ENCODE measurements around the gene GALNT7.
"Not testable (repeated sequence)": the region's sequence is repeated elsewhere in the genome, so short reads cannot be mapped to it uniquely, and the experiment has no call there.

The GALNT7 gene

GRCh38 chr4:173168396-173169177 is at the start of gene GALNT7:
TSS of gene GALNT7 (plus strand) at chr4:173168811. CDS start at chr4:173168836, 25 bp downstream.
- peak; percentile 47 to 68 for DNase-seq

DNA sequence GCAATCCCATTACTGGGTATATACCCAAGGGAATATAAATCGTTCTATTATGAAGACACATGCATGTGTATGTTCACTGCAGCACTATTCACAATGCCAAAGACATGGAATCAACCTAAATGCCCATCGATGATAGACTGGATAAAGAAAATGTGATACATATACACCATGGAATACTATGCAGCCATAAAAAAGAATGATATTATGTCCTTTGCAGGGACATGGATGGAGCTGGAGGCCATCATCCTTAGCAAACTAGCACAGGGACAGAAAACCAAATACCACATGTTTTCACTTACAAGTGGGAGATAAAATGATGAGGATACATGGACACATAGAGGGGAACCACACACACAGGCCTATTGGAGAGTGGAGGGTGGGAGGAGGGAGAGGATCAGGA is 49.8 kb upstream of the GALNT7 start:
- DNase-seq = not testable (repeated sequence)

DNA sequence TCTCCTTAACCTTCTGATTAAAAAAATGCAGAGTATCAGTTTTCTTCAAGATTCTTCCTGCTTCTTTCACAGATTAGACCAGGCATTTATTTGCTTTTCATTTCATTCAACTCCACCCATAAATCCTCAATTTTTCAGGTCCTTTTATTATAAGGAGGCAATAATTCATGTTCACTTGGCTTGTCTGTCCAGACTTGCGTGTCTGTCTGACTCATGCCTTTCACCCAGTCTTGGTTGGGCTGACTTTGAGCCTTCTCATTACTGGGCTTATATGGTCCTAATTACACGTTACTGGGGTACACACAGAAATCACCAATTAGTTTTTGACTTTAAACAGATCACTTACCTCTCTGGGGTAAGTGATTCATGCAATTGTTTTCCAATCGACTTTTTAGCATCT is 48.8 kb upstream of the GALNT7 start:
- no peak for DNase-seq

- DNase-seq = no peak
These were observed 47.5 kb upstream of the GALNT7 start for GRCh38 chr4:173121076-173121561.

DNA sequence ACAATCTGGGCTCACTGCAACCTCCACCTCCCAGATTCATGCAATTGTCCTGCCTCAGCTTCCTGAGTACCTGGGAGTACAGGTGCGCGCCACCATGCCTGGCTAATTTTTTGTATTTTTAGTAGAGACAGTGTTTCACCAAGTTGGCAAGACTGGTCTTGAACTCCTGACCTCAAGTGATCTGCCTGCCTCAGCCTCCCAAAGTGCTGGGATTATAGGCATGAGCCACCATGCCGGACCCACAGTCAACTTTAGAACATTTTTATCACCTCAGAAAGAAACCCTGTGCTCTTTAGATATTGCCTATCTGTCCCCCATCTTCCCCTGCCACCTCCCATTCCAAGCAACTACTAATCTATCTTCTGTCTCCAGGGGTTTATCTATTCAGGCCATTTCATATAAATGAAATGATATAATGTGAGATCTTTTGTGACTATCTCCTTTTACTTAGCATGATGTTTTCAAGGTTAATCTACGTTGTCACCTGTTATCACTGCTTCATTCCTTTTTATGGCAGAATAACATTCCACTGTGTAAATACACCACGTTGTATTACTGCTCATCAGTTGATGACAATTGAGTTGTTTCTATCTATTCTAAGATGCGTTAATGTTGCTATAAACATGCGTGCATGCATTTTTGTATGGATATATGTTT is 44.3 kb upstream of the GALNT7 start:
- no peak for DNase-seq

DNA sequence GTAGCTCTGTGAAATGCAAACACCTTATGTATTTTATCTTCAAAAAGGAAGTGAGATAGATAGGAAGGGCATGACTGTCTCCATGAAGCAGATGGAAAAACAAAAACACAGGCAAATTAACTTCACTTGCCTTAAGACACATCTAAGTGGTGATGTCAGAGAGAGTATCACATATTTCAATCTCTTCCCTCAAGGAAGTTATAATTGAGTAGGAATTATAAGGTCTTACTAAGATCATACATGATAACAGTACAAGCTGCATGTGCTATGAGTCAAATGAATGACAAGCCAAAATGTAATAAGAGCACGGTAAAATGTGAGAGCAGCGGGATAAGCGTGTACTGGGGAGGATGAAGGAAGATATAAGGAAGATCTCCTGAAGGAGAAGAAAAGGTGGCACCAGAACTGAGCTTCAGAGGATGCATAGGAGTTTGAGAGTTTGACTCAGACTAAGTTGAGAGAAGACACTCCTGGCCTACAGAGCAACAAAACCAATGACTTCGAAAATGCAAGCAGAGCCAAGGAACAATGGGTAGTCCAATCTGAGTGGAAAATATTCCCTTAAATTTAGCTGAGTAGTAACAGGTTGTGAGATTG is 43.3 kb upstream of the GALNT7 start:
- no peak for DNase-seq

GRCh38 chr4:173128199-173128890 is 40.3 kb upstream of the GALNT7 start:
- no peak for DNase-seq

GRCh38 chr4:173130687-173131086 is 37.9 kb upstream of the GALNT7 start:
- no peak for DNase-seq

DNA sequence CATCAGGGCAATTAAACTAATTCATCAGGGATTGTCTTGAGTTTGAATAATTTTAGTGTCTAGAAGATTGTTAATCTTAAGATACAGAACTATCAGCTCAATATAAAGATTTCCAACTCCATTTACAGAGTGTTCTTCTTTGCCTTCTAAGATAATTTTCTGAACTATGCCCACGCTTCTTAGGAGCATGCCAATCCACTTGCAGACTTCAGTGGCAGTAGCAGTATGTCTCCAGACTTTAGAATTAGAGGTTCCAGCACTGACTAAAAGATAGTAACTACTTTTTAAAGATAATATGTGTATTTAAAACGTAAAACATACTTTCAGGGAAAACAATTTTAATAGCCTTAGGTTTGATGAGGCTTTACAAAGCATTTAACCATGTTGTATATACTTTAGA is 34.2 kb upstream of the GALNT7 start:
- no peak for DNase-seq

GRCh38 chr4:173135241-173135847 is 33.3 kb upstream of the GALNT7 start:
- no peak for DNase-seq

DNA sequence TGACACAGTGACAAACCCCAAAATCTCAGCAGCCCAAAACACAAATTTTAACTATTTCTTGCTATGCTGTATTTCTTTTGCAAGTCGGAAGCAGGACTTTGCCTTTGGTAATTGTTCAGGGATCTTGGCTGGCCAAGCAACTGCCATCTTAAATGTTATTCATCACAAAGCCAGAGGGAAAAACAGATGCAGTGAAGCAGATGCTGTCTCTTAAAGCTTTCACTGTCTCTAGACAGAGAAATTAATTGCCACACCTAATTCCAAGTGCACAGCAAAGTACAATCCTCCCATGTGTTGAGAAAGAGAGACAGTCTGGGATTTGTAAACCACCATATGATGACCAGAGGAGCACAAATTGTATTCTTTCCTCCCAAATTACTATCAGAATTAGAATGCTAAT is 30.0 kb upstream of the GALNT7 start:
- no peak for DNase-seq

DNA sequence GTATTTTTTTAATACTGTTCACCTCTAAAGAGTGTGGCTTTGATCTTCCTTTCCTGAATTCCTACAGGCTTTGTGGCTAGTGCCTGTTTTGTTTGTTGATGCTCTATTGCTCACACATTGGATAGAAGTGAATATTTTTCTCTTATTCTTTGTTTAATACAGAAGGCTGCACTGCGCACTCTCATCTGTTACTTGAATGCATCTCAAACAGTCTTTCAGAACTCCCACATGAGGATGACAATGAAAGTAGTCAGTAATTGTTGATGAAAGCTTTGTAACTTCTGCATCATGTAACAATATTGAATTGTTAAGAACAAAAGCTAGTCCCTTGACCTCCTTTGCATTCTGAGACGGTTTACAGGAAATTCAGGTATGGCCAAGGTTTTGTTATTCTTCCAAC is 29.1 kb upstream of the GALNT7 start:
- DNase-seq = no peak

- DNase-seq = no peak
These were observed 23.5 kb upstream of the GALNT7 start for GRCh38 chr4:173145131-173145530.

DNA sequence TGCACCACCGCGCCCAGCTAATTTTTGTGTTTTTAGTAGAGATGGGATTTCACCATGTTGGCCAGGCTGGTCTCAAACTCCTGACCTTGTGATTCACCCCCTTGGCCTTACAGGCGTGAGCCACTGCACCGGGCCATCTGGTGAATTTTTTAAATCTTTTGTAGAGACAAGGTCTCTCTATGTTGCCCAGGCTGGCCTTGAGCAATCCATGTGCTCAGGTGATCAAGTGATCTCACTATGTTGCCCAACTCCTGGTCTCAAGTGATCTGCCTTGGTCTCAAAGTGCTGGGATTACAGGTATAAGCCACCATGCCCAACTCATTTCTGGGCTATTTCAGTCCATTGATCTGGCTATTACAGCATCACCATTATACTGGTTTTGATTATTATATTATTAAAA is 22.2 kb upstream of the GALNT7 start:
- no peak for DNase-seq

- DNase-seq = peak; percentile 21 to 38
These were observed 17.1 kb upstream of the GALNT7 start for GRCh38 chr4:173151496-173151895.

- peak; percentile 52 to 80 for DNase-seq
These were observed 16.5 kb upstream of the GALNT7 start for GRCh38 chr4:173152104-173152503.

- no peak for DNase-seq
These were observed 15.2 kb upstream of the GALNT7 start for GRCh38 chr4:173153445-173153844.

DNA sequence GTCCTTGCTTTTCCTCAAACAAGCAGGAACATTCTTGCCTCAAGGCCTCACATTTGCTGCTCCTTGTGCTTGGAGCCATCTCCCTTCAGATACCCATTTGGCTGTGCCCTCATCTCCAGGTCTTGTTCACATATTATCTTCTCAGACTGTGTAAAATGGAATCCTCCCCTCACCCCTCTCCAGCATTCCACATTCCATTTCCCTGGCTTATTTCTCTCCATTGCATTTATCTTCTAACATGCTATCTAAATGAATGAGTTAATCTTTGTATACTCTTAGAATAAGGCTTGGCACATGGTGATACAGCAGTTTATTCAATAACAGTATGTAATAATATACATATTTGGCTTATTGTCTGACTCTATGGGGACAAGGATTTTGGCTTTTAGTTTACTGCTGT is 8.8 kb upstream of the GALNT7 start:
- DNase-seq = no peak

DNA sequence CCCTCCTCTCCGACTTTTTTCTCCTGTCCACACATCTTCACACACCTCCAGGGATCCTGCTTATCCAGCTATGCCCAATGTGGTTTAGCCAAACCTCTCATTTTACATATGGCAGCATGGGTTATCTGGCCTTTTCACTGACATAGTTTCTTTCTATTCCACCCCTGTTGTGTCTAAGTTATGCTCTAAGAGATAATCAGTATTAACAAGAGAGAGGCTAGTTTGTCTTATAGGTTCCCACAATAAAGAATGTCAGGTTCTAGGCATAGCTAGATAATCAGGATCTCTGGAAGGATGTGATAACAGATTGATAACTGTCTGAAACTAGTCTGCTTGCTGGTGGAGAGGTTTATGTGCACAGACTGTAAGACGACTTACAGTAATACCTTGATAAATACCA is 7.7 kb upstream of the GALNT7 start:
- no peak for DNase-seq

- DNase-seq = no peak
These were observed 7.3 kb upstream of the GALNT7 start for GRCh38 chr4:173161311-173161710.

DNA sequence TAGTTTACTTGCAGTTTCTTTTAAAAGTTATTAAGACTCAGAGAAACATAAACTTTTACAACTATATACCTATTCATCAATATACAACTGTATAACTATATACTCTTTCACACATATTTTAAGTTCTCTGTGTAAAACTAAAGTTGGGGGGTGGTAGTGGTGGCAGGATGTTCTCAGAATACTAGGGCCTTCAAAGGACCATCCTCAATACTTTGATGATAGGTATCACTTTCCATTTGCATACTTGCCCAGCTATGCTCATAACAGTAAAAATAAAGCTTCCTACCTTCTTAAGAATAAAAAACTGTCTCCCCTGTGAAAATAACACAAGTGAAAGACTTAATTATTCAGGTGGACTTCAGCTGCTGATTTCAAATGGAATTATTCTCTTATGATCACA is 2.9 kb upstream of the GALNT7 start:
- DNase-seq = no peak

GRCh38 chr4:173166491-173166890 is 2.1 kb upstream of the GALNT7 start:
- DNase-seq = no peak

All from NCI-H1930 (cell line).